Measurements from ENCODE around the gene ARHGAP28.

DNA sequence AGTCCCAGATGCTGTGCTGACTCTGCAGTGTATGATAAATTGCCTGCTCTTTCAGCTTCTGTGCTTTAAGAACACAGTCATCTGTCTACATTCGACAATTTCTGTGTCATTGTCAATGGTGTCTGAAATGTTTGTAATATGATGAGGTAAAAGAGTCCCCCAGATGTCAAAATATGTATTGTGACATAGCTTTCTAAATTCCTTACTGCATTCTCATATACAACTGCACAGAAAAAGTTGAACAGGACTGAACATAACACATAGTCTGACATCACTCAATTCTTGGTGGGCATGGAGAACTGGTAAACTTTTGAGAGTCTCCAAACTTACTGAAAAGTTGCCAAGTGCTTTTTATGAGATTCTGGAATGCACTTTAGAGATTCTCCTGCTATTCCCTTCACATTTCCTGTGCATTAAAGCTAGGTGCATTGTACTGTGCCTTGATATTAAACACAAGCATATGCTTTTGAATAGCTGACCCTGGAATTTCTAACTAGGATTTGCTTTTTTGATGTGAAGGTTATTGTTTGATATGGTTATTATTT lies 48.1 kb upstream of the ARHGAP28 start:
- TF ChIP-seq POLR2A (IDR thresholded peaks at IDR 0.05) = no peak
- TF ChIP-seq, protein P1, sequence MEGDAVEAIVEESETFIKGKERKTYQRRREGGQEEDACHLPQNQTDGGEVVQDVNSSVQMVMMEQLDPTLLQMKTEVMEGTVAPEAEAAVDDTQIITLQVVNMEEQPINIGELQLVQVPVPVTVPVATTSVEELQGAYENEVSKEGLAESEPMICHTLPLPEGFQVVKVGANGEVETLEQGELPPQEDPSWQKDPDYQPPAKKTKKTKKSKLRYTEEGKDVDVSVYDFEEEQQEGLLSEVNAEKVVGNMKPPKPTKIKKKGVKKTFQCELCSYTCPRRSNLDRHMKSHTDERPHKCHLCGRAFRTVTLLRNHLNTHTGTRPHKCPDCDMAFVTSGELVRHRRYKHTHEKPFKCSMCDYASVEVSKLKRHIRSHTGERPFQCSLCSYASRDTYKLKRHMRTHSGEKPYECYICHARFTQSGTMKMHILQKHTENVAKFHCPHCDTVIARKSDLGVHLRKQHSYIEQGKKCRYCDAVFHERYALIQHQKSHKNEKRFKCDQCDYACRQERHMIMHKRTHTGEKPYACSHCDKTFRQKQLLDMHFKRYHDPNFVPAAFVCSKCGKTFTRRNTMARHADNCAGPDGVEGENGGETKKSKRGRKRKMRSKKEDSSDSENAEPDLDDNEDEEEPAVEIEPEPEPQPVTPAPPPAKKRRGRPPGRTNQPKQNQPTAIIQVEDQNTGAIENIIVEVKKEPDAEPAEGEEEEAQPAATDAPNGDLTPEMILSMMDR (IDR thresholded peaks at IDR 0.05) = no peak

Measured in right lobe of liver (tissue), 4 donors.